ENCODE data around the gene ADIG.
"Not testable (repeated sequence)": the region's sequence is repeated elsewhere in the genome, so short reads cannot be mapped to it uniquely, and the experiment has no call there.

ADIG gene

GRCh38 chr20:38589967-38590675 lies 9.1 kb downstream of the ADIG start:
- in situ Hi-C loops (cut with MboI; ENCODE audit: low pct_unique_long_range_greater_than_20kb, low sequenced_read_pairs, unreplicated experiment) = no loop called here
- TF ChIP-seq CTCF (IDR thresholded peaks at IDR 0.05; ENCODE audit: extremely low read depth, insufficient read depth, missing control alignments) = no peak
- no peak for DNase-seq (ENCODE audit: low spot score)

- peak; percentile 2 for DNase-seq (ENCODE audit: low spot score)
- no peak for TF ChIP-seq CTCF (IDR thresholded peaks at IDR 0.05; ENCODE audit: extremely low read depth, insufficient read depth, missing control alignments)
- in situ Hi-C loops (cut with MboI; ENCODE audit: low pct_unique_long_range_greater_than_20kb, low sequenced_read_pairs, unreplicated experiment) = no loop called here
Observed at GRCh38 chr20:38590676-38591473, 9.9 kb downstream of the ADIG start.

GRCh38 chr20:38591474-38592410 lies 10.7 kb downstream of the ADIG start:
- in situ Hi-C loops (cut with MboI; ENCODE audit: low pct_unique_long_range_greater_than_20kb, low sequenced_read_pairs, unreplicated experiment) = no loop called here
- DNase-seq (ENCODE audit: low spot score) = no peak
- no peak for TF ChIP-seq CTCF (IDR thresholded peaks at IDR 0.05; ENCODE audit: extremely low read depth, insufficient read depth, missing control alignments)

- DNase-seq (ENCODE audit: low spot score); in situ Hi-C loops (cut with MboI; ENCODE audit: low pct_unique_long_range_greater_than_20kb, low sequenced_read_pairs, unreplicated experiment): not testable (repeated sequence)
Observed at GRCh38 chr20:38592411-38592790, 11.4 kb downstream of the ADIG start.

- DNase-seq (ENCODE audit: low spot score); in situ Hi-C loops (cut with MboI; ENCODE audit: low pct_unique_long_range_greater_than_20kb, low sequenced_read_pairs, unreplicated experiment): not testable (repeated sequence)
Observed at GRCh38 chr20:38594281-38594680, 13.3 kb downstream of the ADIG start.

GRCh38 chr20:38595886-38596285 lies 14.9 kb downstream of the ADIG start:
- DNase-seq (ENCODE audit: low spot score); in situ Hi-C loops (cut with MboI; ENCODE audit: low pct_unique_long_range_greater_than_20kb, low sequenced_read_pairs, unreplicated experiment): not testable (repeated sequence)

GRCh38 chr20:38599410-38599882 lies 18.4 kb downstream of the ADIG start:
- in situ Hi-C loops (cut with MboI; ENCODE audit: low pct_unique_long_range_greater_than_20kb, low sequenced_read_pairs, unreplicated experiment) = no loop called here
- no peak for TF ChIP-seq CTCF (IDR thresholded peaks at IDR 0.05; ENCODE audit: extremely low read depth, insufficient read depth, missing control alignments)
- DNase-seq (ENCODE audit: low spot score) = no peak

Data from GM13977 (cell line).